HCT116 (cell line): ENCODE measurements around the gene VDAC2. TPM values are rescaled to one million over a fixed set of nuclear protein-coding genes. Genes with fewer than 3 reads are reported as not detected.
A peak's percentile ranks its signal among the peaks of the same experiment; 100 is the strongest.

Source experiments
- ATAC-seq: fragments of 200-7000 bp; cut with Tn5 transposase; 2 replicates; pipeline ENCODE4 v1.9.1; 2020; ENCODE audit warnings: mild to moderate bottlenecking, moderate library complexity
- BruUV-seq: library from RNA; stranded (reverse); fragments of 400-500 nt; replicated peaks from 2 replicates; lab custom pipeline; 2021; lab: Mats Ljungman, UMichigan
- CTCF ChIA-PET: fragments of 300-600 bp; sonication (Branson Sonifier 250); formaldehyde crosslinking; loops from one replicate; lab custom pipeline; 2021; ENCODE audit warnings: antibody characterized with exemption; lab: Charles Lee
- POLR2A ChIA-PET: fragments of 300-600, 350-600 bp; sonication (Branson Sonifier 250); formaldehyde crosslinking; loops from one replicate; lab custom pipeline; 2021; ENCODE audit warnings: antibody characterized with exemption; lab: Charles Lee
- RAD21 ChIA-PET, 2 experiments: fragments of 300-600 bp; sonication (Branson Sonifier 250); formaldehyde crosslinking; loops; one replicate each; lab custom pipeline; 2023; ENCODE audit warnings: low total read pairs in 2 of 2; ENCODE audit not compliant: uncharacterized antibody in 2 of 2, unreplicated experiment in 2 of 2, low non-redundant PET in 1 of 2; lab: Charles Lee
- DNase-seq: peaks from one replicate; pipeline ENCODE4 v3.0.0-alpha.2; 2010; ENCODE audit warnings: low read depth, low spot score
- H2AFZ ChIP-seq: fragments of 200-600 bp; shearing (Covaris generic), sonication (generic); 2 replicates; pipeline ENCODE4 v1.6.1; 2017; ENCODE audit warnings: low read depth, mixed run types, mixed read lengths, antibody characterized with exemption, low read length; ENCODE audit not compliant: poor library complexity, severe bottlenecking
- H3K27ac ChIP-seq: 2 replicates; pipeline ENCODE4 v1.5.1; 2012; ENCODE audit warnings: low read depth, low read length
- H3K27me3 ChIP-seq: fragments of 200-600 bp; sonication (generic); 2 replicates; pipeline ENCODE4 v1.6.1; 2016; ENCODE audit warnings: mixed run types, low read length, mixed read lengths; ENCODE audit not compliant: insufficient read depth
- H3K36me3 ChIP-seq, 2 experiments: fragments of 200-500 bp in 1 of 2; fragments of 200-600 bp in 1 of 2; sonication (Bioruptor generic) in 1 of 2; sonication (generic) in 1 of 2; 2 replicates each; pipeline versions ENCODE4 v1.5.1 to v1.6.1; 2014 to 2016; ENCODE audit warnings: low read length in 2 of 2, inconsistent platforms in 1 of 2, mixed read lengths in 1 of 2, mixed run types in 1 of 2; ENCODE audit not compliant: insufficient read depth in 2 of 2, control insufficient read depth in 1 of 2
- H3K4me1 ChIP-seq, 2 experiments: fragments of 200-600 bp in 1 of 2; sonication (generic) in 1 of 2; 2 replicates each; pipeline versions ENCODE4 v1.5.1 to v1.6.1; 2012 to 2017; ENCODE audit warnings: low read length in 2 of 2, inconsistent platforms in 1 of 2, mild to moderate bottlenecking in 1 of 2, mixed read lengths in 1 of 2, mixed run types in 1 of 2, moderate library complexity in 1 of 2; ENCODE audit not compliant: insufficient read depth in 2 of 2, control insufficient read depth in 1 of 2
- H3K4me2 ChIP-seq: fragments of 200-600 bp; sonication (generic); 2 replicates; pipeline ENCODE4 v1.6.1; 2017; ENCODE audit warnings: mixed run types, low read length, mixed read lengths
- H3K4me3 ChIP-seq, 2 experiments: fragments of 200-600 bp in 1 of 2; sonication (generic) in 1 of 2; replicated peaks in 1 of 2; 2 replicates each; pipeline ENCODE4 v1.5.1; 2011 to 2016; ENCODE audit warnings: low read length in 2 of 2, control low read depth in 1 of 2, low read depth in 1 of 2, mild to moderate bottlenecking in 1 of 2, mixed read lengths in 1 of 2, mixed run types in 1 of 2
- H3K79me2 ChIP-seq: fragments of 200-600 bp; sonication (generic); 2 replicates; pipeline ENCODE4 v1.6.1; 2017; ENCODE audit warnings: mild to moderate bottlenecking, mixed run types, low read length, moderate library complexity, mixed read lengths; ENCODE audit not compliant: insufficient read depth
- H3K9ac ChIP-seq: fragments of 200-600 bp; sonication (generic); 2 replicates; pipeline ENCODE4 v1.6.1; 2016; ENCODE audit warnings: low read length, mixed read lengths
- H3K9me2 ChIP-seq: fragments of 200-600 bp; sonication (generic), shearing (Covaris generic); 2 replicates; pipeline ENCODE4 v1.6.1; 2017; ENCODE audit warnings: mixed run types, mild to moderate bottlenecking, moderate library complexity; ENCODE audit not compliant: insufficient read depth
- H3K9me3 ChIP-seq, 2 experiments: fragments of 200-500 bp in 1 of 2; fragments of 200-600 bp in 1 of 2; sonication (Bioruptor generic) in 1 of 2; sonication (generic) in 1 of 2; 2 replicates each; pipeline ENCODE4 v1.6.1; 2014 to 2017; ENCODE audit warnings: low read length in 2 of 2, mixed read lengths in 2 of 2, inconsistent platforms in 1 of 2, low read depth in 1 of 2, mild to moderate bottlenecking in 1 of 2, mixed run types in 1 of 2, moderate library complexity in 1 of 2; ENCODE audit not compliant: control insufficient read depth in 1 of 2, insufficient read depth in 1 of 2
- H4K20me1 ChIP-seq: fragments of 200-600 bp; sonication (generic), shearing (Covaris generic); 2 replicates; pipeline ENCODE4 v1.6.1; 2017; ENCODE audit warnings: mixed run types, mild to moderate bottlenecking, moderate library complexity; ENCODE audit not compliant: insufficient read depth
- ATF3 ChIP-seq: IDR thresholded peaks from 2 replicates; pipeline ENCODE4 v1.6.1; 2012
- CTCF ChIP-seq, 3 experiments: fragments of 200-600 bp in 1 of 3; sonication (generic) in 1 of 3; IDR thresholded peaks in 2 of 3; conservative IDR thresholded peaks in 1 of 3; 2 replicates each; pipeline ENCODE4 v1.5.1; 2012 to 2017; ENCODE audit warnings: low read depth in 2 of 3, low read length in 2 of 3, antibody characterized with exemption in 1 of 3, borderline replicate concordance in 1 of 3, control low read depth in 1 of 3, mild to moderate bottlenecking in 1 of 3, mixed read lengths in 1 of 3, mixed run types in 1 of 3, moderate library complexity in 1 of 3; ENCODE audit not compliant: insufficient read depth in 1 of 3
- EZH2 ChIP-seq: fragments of 200-600 bp; sonication (generic); IDR thresholded peaks from 2 replicates; pipeline ENCODE4 v1.6.1; 2017; ENCODE audit warnings: antibody characterized with exemption, mixed run types
- FOSL1 ChIP-seq: IDR thresholded peaks from 2 replicates; pipeline ENCODE4 v1.6.1; 2012; ENCODE audit warnings: low read depth
- JUND ChIP-seq: IDR thresholded peaks from 2 replicates; pipeline ENCODE4 v1.6.1; 2012
- MAX ChIP-seq: IDR thresholded peaks from 2 replicates; pipeline ENCODE4 v1.6.1; 2012
- POLR2A ChIP-seq: IDR thresholded peaks from 2 replicates; pipeline ENCODE4 v1.7.0; 2011; ENCODE audit warnings: borderline replicate concordance; ENCODE audit not compliant: insufficient read depth, insufficient read length; ENCODE audit errors: extremely low read depth
- POLR2AphosphoS5 ChIP-seq: IDR thresholded peaks from 2 replicates; pipeline ENCODE4 v1.6.1; 2011; ENCODE audit warnings: mild to moderate bottlenecking, low read depth, low read length, moderate library complexity
- REST ChIP-seq: IDR thresholded peaks from 2 replicates; pipeline ENCODE4 v1.6.1; 2012; ENCODE audit warnings: low read depth
- SIN3A ChIP-seq: IDR thresholded peaks from 2 replicates; pipeline ENCODE4 v1.6.1; 2012; ENCODE audit warnings: low read depth
- SP1 ChIP-seq: IDR thresholded peaks from 2 replicates; pipeline ENCODE4 v1.6.1; 2012; ENCODE audit warnings: low read depth
- TCF7L2 ChIP-seq: IDR thresholded peaks from 2 replicates; pipeline ENCODE4 v1.7.0; 2011; ENCODE audit warnings: borderline replicate concordance, inconsistent platforms; ENCODE audit not compliant: insufficient read depth, insufficient read length; ENCODE audit errors: extremely low read depth
- YY1 ChIP-seq: IDR thresholded peaks from 2 replicates; pipeline ENCODE4 v1.6.1; 2011; ENCODE audit warnings: low read length, low read depth, moderate library complexity, mild to moderate bottlenecking; ENCODE audit not compliant: insufficient replicate concordance; ENCODE audit errors: extremely low read depth
- ZFX ChIP-seq: fragments of 450-650 bp; IDR thresholded peaks from 2 replicates; pipeline ENCODE4 v1.6.1; 2017
- ZNF274 ChIP-seq: fragments of 200-500 bp; sonication (Bioruptor generic); IDR thresholded peaks from 2 replicates; pipeline ENCODE4 v1.6.1; 2014; ENCODE audit warnings: mild to moderate bottlenecking, low read depth, low read length, inconsistent platforms
- intact Hi-C: fragments of 100-400 bp; cut with micrococcal nuclease; formaldehyde crosslinking; loops from 2 replicates; pipeline ENCODE4 v1.10.0; 2022
- total RNA-seq: library from RNA; stranded (reverse); gene quantifications from one replicate; pipeline ENCODE4 v1.2.1, GENCODE V29; 2021; ENCODE audit not compliant: unreplicated experiment

VDAC2 gene
- total RNA-seq, 1 experiment from 2014 or later = 289 TPM

- no peak for TF ChIP-seq CTCF (IDR thresholded peaks at IDR 0.05 in 2 of 3, conservative IDR thresholded peaks at IDR 0.05 in 1 of 3; ENCODE audit: borderline replicate concordance in 1 of 3, insufficient read depth in 1 of 3, low read depth in 2 of 3, low read length in 2 of 3)
- no peak for TF ChIP-seq MAX
- no peak for TF ChIP-seq POLR2AphosphoS5
- TF ChIP-seq YY1 = no peak
Observed at GRCh38 chr10:75247797-75248196, 37.2 kb downstream of the VDAC2 start (continued).

GRCh38 chr10:75250934-75251333 lies 40.3 kb downstream of the VDAC2 start:
- no TSS peak for BruUV-seq
- no peak for TF ChIP-seq SIN3A
- TF ChIP-seq JUND = no peak
- no peak for TF ChIP-seq EZH2
- no peak for TF ChIP-seq FOSL1
- no peak for TF ChIP-seq TCF7L2
- no peak for TF ChIP-seq ATF3
- no peak for TF ChIP-seq REST
- TF ChIP-seq SP1 = no peak
- TF ChIP-seq POLR2A = no peak
- TF ChIP-seq ZNF274 = no peak
- no peak for TF ChIP-seq MAX
- TF ChIP-seq ZFX = no peak
- H4K20me1 ChIP-seq = no peaks in the 10 kb centered on the region
- no peak overlapping the region for H3K27ac ChIP-seq
- no peak overlapping the region for H2AFZ ChIP-seq
- H3K9ac ChIP-seq = no peak overlapping the region
- H3K27me3 ChIP-seq = no peaks in the 10 kb centered on the region
- no peaks in the 10 kb centered on the region for H3K36me3 ChIP-seq
- ChIA-PET CTCF (no interaction called here), RAD21 (no interaction called here), POLR2A (no interaction called here)
- no peak for DNase-seq
- ATAC-seq = peak; percentile 68
- H3K4me2 ChIP-seq = no peak overlapping the region
- no peaks in the 10 kb centered on the region for H3K9me2 ChIP-seq
- no peaks in the 10 kb centered on the region for H3K79me2 ChIP-seq
- intact Hi-C loops = no loop called here
- H3K4me1 ChIP-seq = peaks cover under 1 to 11% of the 10 kb centered on the region in 2 experiments; a peak in 2 of 4 replicates
- no peak overlapping the region for H3K4me3 ChIP-seq
- no peaks in the 10 kb centered on the region; a peak in 1 of 4 replicates for H3K9me3 ChIP-seq
